OCI-LY7 (cell line): ENCODE data around the gene STARD9. TPM values are rescaled to one million over a fixed set of nuclear protein-coding genes. Genes with fewer than 3 reads are reported as not detected.

Experiments
- BruUV-seq: library from RNA; stranded (reverse); fragments of 400-500 nt; replicated peaks from 2 replicates; lab custom pipeline; 2021; lab: Mats Ljungman, UMichigan
- CTCF ChIA-PET: fragments of 300-600 bp; sonication (Branson Sonifier 250); formaldehyde crosslinking; loops from one replicate; lab custom pipeline; 2022; ENCODE audit warnings: antibody characterized with exemption; ENCODE audit not compliant: unreplicated experiment; lab: Charles Lee
- POLR2A ChIA-PET: fragments of 300-600 bp; sonication (Branson Sonifier 250); formaldehyde crosslinking; loops from one replicate; lab custom pipeline; 2022; ENCODE audit warnings: antibody characterized with exemption; lab: Charles Lee
- DNase-seq: peaks from one replicate; pipeline ENCODE4 v3.0.0-alpha.2; 2015; ENCODE audit warnings: low spot score
- H2AFZ ChIP-seq: fragments of 200-600 bp; sonication (generic), shearing (Covaris generic); 2 replicates; pipeline ENCODE4 v1.6.1; 2014; ENCODE audit warnings: mild to moderate bottlenecking, antibody characterized with exemption, low read length, moderate library complexity
- H3K27ac ChIP-seq: fragments of 200-600 bp; sonication (generic); 2 replicates; pipeline ENCODE4 v1.5.1; 2014; ENCODE audit warnings: mixed run types, low read depth, mild to moderate bottlenecking, moderate library complexity, low read length, inconsistent platforms; ENCODE audit not compliant: poor library complexity, severe bottlenecking
- H3K36me3 ChIP-seq: fragments of 200-600 bp; sonication (generic); 2 replicates; pipeline ENCODE4 v1.6.1; 2014; ENCODE audit warnings: mild to moderate bottlenecking, antibody characterized with exemption, low read length, moderate library complexity, mixed read lengths; ENCODE audit not compliant: insufficient read depth
- H3K4me1 ChIP-seq: fragments of 200-600 bp; sonication (generic); 2 replicates; pipeline ENCODE4 v1.5.1; 2014; ENCODE audit warnings: mild to moderate bottlenecking, low read length; ENCODE audit not compliant: insufficient read depth, poor library complexity, severe bottlenecking
- H3K4me2 ChIP-seq: fragments of 200-600 bp; sonication (generic); 2 replicates; pipeline ENCODE4 v1.6.1; 2014; ENCODE audit warnings: mild to moderate bottlenecking, low read length
- H3K4me3 ChIP-seq: fragments of 200-600 bp; sonication (generic); 2 replicates; pipeline ENCODE4 v1.5.1; 2014; ENCODE audit warnings: mild to moderate bottlenecking, low read depth, low read length; ENCODE audit not compliant: poor library complexity, severe bottlenecking
- H3K79me2 ChIP-seq: fragments of 200-600 bp; sonication (generic); 2 replicates; pipeline ENCODE4 v1.6.1; 2016; ENCODE audit warnings: low read depth, mild to moderate bottlenecking, low read length, moderate library complexity, mixed read lengths; ENCODE audit not compliant: insufficient read depth
- H3K9me2 ChIP-seq: fragments of 200-600 bp; sonication (generic); 2 replicates; pipeline ENCODE4 v1.6.1; 2016; ENCODE audit warnings: mild to moderate bottlenecking, low read length, mixed read lengths; ENCODE audit not compliant: insufficient read depth
- H3K9me3 ChIP-seq: fragments of 200-600 bp; sonication (generic); 2 replicates; pipeline ENCODE4 v1.6.1; 2014; ENCODE audit warnings: mild to moderate bottlenecking, mixed run types, low read length, mixed read lengths
- H4K20me1 ChIP-seq: fragments of 200-600 bp; sonication (generic); 2 replicates; pipeline ENCODE4 v1.6.1; 2014; ENCODE audit warnings: mild to moderate bottlenecking, antibody characterized with exemption, low read length, moderate library complexity, mixed read lengths; ENCODE audit not compliant: insufficient read depth
- EZH2phosphoT487 ChIP-seq: fragments of 200-600 bp; sonication (generic); IDR thresholded peaks from 2 replicates; pipeline ENCODE4 v1.6.1; 2018; ENCODE audit warnings: low read depth, borderline replicate concordance, mild to moderate bottlenecking, mixed run types, antibody characterized with exemption, low read length, moderate library complexity, mixed read lengths
- intact Hi-C: fragments of 100-400 bp; cut with micrococcal nuclease; formaldehyde crosslinking; loops from one replicate; pipeline ENCODE4 v1.10.0; 2022; ENCODE audit not compliant: unreplicated experiment
- total RNA-seq, 2 experiments: library from RNA; depleted of rRNA in 1 of 2; stranded (reverse); fragments of >200 nt in 1 of 2; shearing (Covaris generic) in 1 of 2; gene quantifications; 2 replicates each; pipeline ENCODE4 v1.2.3, GENCODE V29; 2014 to 2022
- TF ChIP-seq, protein P1 (sequence below): fragments of 200-600 bp; sonication (generic); conservative IDR thresholded peaks from 2 replicates; pipeline ENCODE4 v1.5.1; 2014; ENCODE audit warnings: mild to moderate bottlenecking, antibody characterized with exemption, low read length, moderate library complexity, mixed read lengths

The STARD9 gene
- total RNA-seq, 2 experiments from 2014 or later, result 8.9 to 15.3 TPM

DNA sequence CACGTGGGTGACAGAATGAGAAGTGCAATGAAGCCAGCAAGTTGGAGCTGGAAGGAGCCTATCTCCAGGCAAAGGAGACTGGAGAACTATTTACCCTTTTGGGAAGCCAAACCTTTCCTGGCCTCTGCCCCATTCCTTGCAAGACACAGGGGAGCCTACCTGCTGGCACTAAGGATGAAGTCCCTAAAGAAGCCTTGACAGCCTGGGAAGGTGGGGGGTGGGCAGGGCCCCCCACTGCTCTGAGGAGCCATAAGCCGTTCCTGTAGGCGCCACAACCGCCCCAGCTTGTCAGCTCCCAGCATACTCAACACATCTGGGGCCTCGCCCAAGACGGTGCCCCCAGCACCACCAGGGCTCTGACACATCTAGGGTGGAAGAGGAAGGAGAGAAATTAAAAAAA, 156.1 kb downstream of the STARD9 start:
- TF ChIP-seq, protein P1, sequence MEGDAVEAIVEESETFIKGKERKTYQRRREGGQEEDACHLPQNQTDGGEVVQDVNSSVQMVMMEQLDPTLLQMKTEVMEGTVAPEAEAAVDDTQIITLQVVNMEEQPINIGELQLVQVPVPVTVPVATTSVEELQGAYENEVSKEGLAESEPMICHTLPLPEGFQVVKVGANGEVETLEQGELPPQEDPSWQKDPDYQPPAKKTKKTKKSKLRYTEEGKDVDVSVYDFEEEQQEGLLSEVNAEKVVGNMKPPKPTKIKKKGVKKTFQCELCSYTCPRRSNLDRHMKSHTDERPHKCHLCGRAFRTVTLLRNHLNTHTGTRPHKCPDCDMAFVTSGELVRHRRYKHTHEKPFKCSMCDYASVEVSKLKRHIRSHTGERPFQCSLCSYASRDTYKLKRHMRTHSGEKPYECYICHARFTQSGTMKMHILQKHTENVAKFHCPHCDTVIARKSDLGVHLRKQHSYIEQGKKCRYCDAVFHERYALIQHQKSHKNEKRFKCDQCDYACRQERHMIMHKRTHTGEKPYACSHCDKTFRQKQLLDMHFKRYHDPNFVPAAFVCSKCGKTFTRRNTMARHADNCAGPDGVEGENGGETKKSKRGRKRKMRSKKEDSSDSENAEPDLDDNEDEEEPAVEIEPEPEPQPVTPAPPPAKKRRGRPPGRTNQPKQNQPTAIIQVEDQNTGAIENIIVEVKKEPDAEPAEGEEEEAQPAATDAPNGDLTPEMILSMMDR, result no peak
- TF ChIP-seq EZH2phosphoT487, result no peak
- Histone ChIP-seq H3K9me3 (no peaks in the 10 kb centered on the region), H4K20me1 (peaks cover 5% of the 10 kb centered on the region; the same call in 1 of the 2 replicates), H3K79me2 (peaks cover 4% of the 10 kb centered on the region; the same call in 1 of the 2 replicates), H3K4me2 (no peak overlapping the region), H3K4me3 (no peak overlapping the region), H3K27ac (no peak overlapping the region), H3K9me2 (no peaks in the 10 kb centered on the region), H2AFZ (no peak overlapping the region), H3K4me1 (peaks cover 26% of the 10 kb centered on the region), H3K36me3 (peaks cover 85% of the 10 kb centered on the region)
- ChIA-PET CTCF (no interaction called here), POLR2A (no interaction called here)
- BruUV-seq, result no TSS peak
- DNase-seq, result no peak
- intact Hi-C loops, result loop anchor here (10.0 kb wide), 1 partner anchor 193 kb away; the partner anchor contains the start of gene TTBK2

DNA sequence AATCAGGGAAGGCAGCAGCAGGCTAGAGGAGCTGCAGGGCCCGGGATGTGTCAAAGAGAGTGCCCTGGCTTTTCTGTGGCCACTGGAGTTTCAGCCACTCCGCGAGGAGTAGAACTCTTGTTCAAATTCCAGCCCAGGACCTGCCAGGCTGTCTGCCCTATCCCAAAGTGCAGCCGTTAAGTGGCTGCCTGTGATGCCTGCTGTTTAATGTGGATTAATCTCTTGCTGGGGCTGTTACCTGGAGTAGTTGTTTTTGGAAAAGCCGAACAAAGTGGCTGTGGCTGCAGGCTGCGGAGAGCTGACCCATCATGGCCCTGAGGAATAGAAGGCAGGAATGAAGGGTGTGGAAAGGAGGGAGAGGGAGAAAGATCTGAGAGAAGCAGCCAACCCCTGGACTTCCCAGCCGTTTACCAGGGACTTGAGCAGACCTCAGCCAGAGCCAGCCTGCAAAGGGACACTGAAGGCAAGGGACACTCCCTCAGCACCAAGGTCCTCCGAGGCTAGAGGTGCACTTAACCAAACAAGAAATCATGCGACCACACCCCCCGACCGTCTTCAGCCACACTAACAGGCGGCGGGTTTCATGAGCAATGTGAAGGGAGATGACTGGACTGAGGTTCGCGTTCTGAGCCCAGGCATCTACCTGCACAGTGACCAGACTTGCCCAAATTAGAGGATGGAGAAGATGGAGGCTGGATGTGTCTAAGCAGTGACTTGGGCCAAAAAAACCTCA, 156.9 kb downstream of the STARD9 start:
- Histone ChIP-seq H3K4me1 (peaks cover 27% of the 10 kb centered on the region), H3K9me3 (no peaks in the 10 kb centered on the region), H3K27ac (no peak overlapping the region), H3K36me3 (peaks cover 77% of the 10 kb centered on the region), H3K9me2 (no peaks in the 10 kb centered on the region), H3K4me2 (no peak overlapping the region), H3K79me2 (peaks cover 4% of the 10 kb centered on the region; the same call in 1 of the 2 replicates), H3K4me3 (no peak overlapping the region), H4K20me1 (peaks cover 5% of the 10 kb centered on the region; the same call in 1 of the 2 replicates), H2AFZ (no peak overlapping the region)
- TF ChIP-seq EZH2phosphoT487, result no peak
- TF ChIP-seq, protein P1, result no peak
- BruUV-seq, result no TSS peak
- intact Hi-C loops, result loop anchor here (10.0 kb wide), 1 partner anchor 193 kb away; the partner anchor contains the start of gene TTBK2
- ChIA-PET CTCF (no interaction called here), POLR2A (no interaction called here)
- no peak for DNase-seq

- TF ChIP-seq EZH2phosphoT487, result no peak
- TF ChIP-seq, protein P1, result no peak
- intact Hi-C loops, result loop anchor here (10.0 kb wide), 1 partner anchor 192 kb away; the partner anchor contains the start of gene TTBK2
- Histone ChIP-seq H3K79me2 (peaks cover 4% of the 10 kb centered on the region; the same call in 1 of the 2 replicates), H4K20me1 (peaks cover 5% of the 10 kb centered on the region; the same call in 1 of the 2 replicates), H3K9me2 (no peaks in the 10 kb centered on the region), H3K36me3 (peaks cover 69% of the 10 kb centered on the region), H3K4me3 (no peak overlapping the region), H2AFZ (no peak overlapping the region), H3K9me3 (no peaks in the 10 kb centered on the region), H3K4me1 (peaks cover 33% of the 10 kb centered on the region), H3K27ac (no peak overlapping the region), H3K4me2 (no peak overlapping the region)
- CTCF ChIA-PET, result no interaction called here
- POLR2A ChIA-PET, result no interaction called here
- DNase-seq, result no peak
- BruUV-seq, result no TSS peak
These were observed 157.6 kb downstream of the STARD9 start for GRCh38 chr15:42733027-42733426.
